ENCODE results near the gene SMC5.
"Not testable (repeated sequence)": the region's sequence is repeated elsewhere in the genome, so short reads cannot be mapped to it uniquely, and the experiment has no call there.

SMC5 gene

GRCh38 chr9:70278305-70278704, 19.5 kb downstream of the SMC5 start:
- no peak for DNase-seq

GRCh38 chr9:70283848-70284247, 25.1 kb downstream of the SMC5 start:
- no peak for DNase-seq

GRCh38 chr9:70285246-70285645, 26.5 kb downstream of the SMC5 start:
- DNase-seq, result no peak

GRCh38 chr9:70285981-70286598, 27.3 kb downstream of the SMC5 start:
- no peak for DNase-seq

GRCh38 chr9:70290626-70291025, 31.8 kb downstream of the SMC5 start:
- DNase-seq, result no peak

GRCh38 chr9:70291446-70291845, 32.7 kb downstream of the SMC5 start:
- no peak for DNase-seq

- no peak for DNase-seq
Measured at GRCh38 chr9:70292253-70292652, 33.5 kb downstream of the SMC5 start.

- no peak for DNase-seq
Measured at GRCh38 chr9:70293214-70293613, 34.4 kb downstream of the SMC5 start.

GRCh38 chr9:70297141-70297540, 38.4 kb downstream of the SMC5 start:
- DNase-seq, result no peak

- no peak for DNase-seq
Measured at GRCh38 chr9:70298245-70298771, 39.5 kb downstream of the SMC5 start.

GRCh38 chr9:70303268-70303667, 44.5 kb downstream of the SMC5 start:
- DNase-seq, result no peak

GRCh38 chr9:70304810-70305209, 46.0 kb downstream of the SMC5 start:
- DNase-seq, result no peak

- no peak for DNase-seq
Measured at GRCh38 chr9:70315389-70315788, 56.6 kb downstream of the SMC5 start.

GRCh38 chr9:70318002-70318401, 59.2 kb downstream of the SMC5 start:
- DNase-seq, result no peak

- DNase-seq, result no peak
Measured at GRCh38 chr9:70322096-70322495, 63.3 kb downstream of the SMC5 start.

GRCh38 chr9:70324963-70325362, 66.2 kb downstream of the SMC5 start:
- DNase-seq, result no peak

- not testable (repeated sequence) for DNase-seq
Measured at GRCh38 chr9:70328625-70329024, 69.8 kb downstream of the SMC5 start.

- no peak for DNase-seq
Measured at GRCh38 chr9:70340572-70340971, 81.8 kb downstream of the SMC5 start.

GRCh38 chr9:70347046-70347445, 88.3 kb downstream of the SMC5 start:
- no peak for DNase-seq

- no peak for DNase-seq
Measured at GRCh38 chr9:70352356-70352755, 93.6 kb downstream of the SMC5 start.

- DNase-seq, result no peak
Measured at GRCh38 chr9:70352802-70353201, 94.0 kb downstream of the SMC5 start.

GRCh38 chr9:70355801-70356200, 97.0 kb downstream of the SMC5 start:
- DNase-seq, result no peak

GRCh38 chr9:70362952-70363351, 104.2 kb downstream of the SMC5 start:
- DNase-seq, result no peak

GRCh38 chr9:70363760-70364159, 105.0 kb downstream of the SMC5 start:
- DNase-seq, result no peak

GRCh38 chr9:70367305-70367930, 108.6 kb downstream of the SMC5 start:
- DNase-seq, result no peak

Measured in activated T-cell treated with anti-CD3 and anti-CD28 coated beads, Interleukin-2, amount 50 U/mL, for 48 hours (primary cell).